HG02973 (cell line): ENCODE measurements around the gene TSC22D1.

Experiments
- ATAC-seq: cut with Tn5 transposase; IDR thresholded peaks from one replicate; pipeline ENCODE4 v1.9.1; 2021; ENCODE audit warnings: moderate library complexity; ENCODE audit not compliant: unreplicated experiment

TSC22D1 gene

DNA sequence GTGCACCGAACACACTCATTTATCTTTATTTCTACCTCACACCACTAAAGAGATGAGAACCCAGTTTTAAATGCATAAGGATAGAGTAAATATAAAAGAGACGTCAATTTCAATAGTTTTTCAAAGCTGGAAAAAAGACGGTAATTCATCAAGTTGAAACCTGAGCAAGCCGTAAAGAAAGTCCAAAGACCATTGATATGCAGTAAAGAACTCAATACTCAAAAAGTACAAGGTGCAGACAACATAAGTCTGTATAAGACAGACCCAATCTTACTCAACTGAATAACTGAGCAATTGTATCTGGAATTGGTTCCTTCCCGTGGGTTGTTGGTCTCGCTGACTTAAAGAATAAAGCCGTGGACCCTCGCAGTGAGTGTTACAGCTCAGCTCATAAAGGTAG, 120.4 kb downstream of the TSC22D1 start:
- ATAC-seq, result no peak

DNA sequence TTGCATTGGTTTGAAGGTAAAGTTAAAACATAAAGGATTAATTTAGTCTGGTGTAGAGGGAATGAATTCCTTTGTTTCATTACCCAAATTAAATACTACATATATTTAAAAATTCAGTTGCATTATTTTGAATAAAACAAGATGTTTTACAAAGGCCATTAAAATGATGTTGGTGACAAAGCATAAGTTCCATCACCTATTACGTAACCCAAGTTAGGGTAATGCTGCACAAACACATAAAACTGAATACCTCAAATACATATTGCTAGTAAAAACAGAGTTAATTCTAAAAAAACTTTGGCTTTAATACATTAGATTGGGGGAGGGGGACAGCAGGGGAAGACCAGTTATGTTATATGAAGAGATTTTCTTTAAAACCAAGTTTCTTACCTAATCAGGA, 122.2 kb downstream of the TSC22D1 start:
- ATAC-seq, result no peak

DNA sequence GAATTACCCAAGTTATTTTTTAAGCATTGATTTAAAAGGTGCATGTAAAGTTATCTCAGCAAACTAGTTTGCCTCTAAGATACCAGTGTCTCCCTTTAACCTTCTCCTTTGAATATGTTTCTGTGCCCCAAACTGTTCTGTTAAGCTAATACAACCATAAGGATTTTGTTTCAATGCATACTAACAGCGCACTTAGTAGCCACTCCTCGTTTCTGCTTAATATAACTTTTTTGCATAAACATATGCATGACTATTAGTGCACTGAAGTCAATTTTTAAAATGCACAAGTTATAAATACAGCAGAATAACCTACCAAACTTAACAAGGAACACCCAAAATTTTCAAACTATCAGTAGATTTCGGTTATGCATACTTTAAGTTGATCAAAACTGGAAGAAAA, 123.1 kb downstream of the TSC22D1 start:
- ATAC-seq, result no peak

DNA sequence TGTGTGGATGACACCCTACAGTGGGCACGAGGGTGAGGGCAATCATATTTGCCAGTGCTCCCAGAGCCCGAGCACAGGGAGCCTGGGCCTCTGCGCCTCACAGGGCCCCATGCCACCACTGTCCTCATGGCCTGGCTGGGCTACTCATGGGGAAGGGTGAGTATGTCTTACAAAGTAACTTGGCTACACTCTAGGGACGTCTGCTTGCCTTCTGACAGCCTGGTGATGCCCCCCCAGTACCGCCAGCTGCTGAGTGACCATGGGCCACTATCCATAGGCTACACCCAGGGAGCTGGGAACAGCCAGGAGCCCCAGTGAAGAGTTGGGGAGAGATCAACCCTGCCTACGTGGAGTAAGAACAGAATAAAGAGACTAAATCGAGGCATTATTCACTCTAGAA, 123.7 kb downstream of the TSC22D1 start:
- ATAC-seq, result no peak

DNA sequence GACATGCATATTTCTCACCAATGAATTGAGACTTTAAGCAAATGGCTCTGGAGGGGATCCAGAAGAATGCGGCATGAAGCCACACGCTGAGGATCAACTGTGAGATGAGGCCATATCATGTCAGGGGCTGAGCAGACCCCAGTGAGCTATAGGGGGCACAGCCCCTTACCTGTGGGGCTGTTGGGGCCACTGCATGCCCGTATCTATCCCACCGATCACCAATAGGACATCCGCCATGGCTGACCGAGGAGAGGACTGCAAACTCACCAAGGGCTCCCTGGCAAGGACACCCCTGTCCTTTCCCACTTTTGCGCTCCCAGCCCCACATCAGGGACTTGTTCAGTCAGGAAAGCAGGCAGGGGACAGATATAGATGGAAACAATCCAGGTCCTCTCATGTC, 124.5 kb downstream of the TSC22D1 start:
- ATAC-seq, result no peak

DNA sequence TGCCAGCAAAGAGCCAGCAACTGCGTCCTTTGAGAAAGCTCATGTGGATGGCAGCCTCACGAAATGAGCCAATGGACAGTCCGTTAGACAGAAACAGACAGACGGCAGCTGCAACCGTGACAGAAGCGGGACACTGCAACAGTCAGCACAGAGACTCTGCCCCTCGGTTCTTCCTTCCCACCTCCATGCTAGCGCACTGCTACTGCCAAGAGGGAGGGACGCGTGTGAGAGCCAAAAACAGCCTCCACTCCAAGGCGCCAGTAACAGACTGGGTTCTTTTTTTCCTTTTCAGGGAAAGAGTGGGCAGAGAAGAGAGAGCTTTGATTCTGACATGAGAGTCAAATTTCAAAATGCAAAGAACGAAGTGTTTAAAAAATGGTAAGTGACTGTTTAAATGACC, 125.0 kb downstream of the TSC22D1 start:
- no peak for ATAC-seq

DNA sequence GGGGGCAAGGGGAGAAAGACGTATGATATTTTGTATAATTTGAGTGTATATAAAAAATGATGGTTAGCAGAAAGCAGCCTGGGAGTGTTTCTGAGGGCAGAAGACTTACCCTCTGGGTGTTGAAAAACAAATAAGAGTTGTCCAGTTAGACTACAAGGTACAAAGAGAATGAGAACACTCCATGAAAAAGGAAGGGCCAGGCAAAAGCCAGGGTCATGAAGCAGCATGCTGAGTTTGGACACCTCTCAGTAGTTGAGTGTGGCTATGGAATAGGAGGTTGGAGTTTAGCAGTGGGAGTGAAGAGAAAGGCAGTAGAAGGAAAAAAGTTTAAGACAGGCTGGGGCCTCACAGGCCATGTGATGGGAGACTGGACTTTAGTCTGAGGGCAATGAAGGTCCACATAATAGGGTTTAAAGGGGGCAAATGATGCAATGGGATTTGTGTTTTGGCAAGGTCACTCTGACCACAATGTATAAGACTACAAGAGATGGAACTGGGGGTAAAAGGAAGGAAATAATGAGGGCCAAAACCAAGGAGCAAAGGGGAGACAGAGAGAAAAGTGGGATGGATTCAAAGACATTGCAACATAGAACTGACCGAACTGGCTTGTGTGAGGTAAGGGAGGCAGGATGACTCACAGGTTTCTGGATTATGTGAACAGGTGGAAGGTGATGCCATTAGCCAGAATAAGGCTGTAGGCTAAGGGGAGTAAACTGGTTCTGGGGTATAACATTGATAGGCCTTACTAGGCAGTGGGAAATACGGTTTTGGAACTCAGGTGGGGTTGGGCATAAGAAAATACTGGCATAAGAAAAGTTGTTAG, 125.9 kb downstream of the TSC22D1 start:
- no peak for ATAC-seq

DNA sequence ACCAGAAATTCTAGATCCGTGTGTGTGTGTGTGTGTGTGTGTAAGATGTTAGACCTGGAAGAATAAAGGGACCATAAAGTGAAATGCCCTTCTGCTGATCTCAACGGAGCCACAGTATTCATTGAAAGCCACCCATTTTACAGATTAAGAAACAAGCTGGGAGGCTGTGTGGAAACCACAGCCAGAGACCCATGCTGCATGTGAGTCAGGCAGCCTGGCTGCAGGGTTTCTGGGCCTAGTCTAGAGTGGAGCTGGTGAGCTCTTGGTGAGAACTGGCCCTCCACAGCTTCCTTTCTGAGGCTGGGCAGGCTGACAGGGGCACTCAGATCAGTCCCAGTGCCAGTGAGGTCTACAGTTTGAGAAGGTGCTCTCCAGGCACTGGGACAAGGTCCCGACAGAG, 127.3 kb downstream of the TSC22D1 start:
- no peak for ATAC-seq

DNA sequence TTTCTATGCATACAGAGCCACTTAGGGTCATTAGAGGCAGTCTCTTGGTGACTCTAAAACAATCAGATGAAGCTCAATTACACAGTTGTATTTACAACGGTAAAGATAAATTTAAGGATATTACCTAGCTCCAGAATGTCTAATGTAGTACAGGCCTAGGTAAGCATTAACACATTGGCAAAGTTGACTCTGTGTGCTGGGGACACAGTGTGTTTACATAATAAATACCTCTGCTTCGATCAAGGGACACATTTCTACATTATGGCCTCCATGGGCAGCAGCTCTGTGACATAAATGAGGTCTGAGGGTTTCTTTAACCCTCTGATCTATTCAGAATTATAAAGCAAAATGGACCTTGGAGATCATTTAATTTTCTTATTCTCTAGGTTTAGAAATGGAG, 127.8 kb downstream of the TSC22D1 start:
- ATAC-seq, result no peak

DNA sequence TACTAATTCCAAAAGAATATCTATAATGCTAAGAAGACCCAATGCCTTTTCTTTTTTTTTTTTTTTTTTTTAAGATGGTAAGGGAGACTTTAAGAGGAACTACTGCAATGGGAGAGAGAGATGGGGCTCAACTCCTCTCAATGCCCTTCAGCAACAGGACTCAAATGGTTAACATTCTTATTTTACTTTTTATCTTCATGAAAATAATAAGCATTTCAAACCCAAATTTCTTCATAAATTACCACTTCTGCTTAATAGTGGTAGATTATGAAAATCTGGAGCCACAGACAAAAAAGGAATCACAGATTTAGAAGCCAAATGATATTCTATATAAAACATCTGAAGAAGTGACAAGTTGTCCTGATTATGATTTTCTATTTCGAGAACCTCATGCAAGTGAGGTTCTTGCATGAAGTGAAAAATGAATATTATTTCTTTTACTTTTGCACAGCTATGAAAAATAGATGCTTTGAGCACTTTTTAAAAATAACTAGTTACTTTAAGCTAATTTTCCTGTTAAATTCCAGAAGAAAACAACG, 128.3 kb downstream of the TSC22D1 start:
- ATAC-seq, result no peak

DNA sequence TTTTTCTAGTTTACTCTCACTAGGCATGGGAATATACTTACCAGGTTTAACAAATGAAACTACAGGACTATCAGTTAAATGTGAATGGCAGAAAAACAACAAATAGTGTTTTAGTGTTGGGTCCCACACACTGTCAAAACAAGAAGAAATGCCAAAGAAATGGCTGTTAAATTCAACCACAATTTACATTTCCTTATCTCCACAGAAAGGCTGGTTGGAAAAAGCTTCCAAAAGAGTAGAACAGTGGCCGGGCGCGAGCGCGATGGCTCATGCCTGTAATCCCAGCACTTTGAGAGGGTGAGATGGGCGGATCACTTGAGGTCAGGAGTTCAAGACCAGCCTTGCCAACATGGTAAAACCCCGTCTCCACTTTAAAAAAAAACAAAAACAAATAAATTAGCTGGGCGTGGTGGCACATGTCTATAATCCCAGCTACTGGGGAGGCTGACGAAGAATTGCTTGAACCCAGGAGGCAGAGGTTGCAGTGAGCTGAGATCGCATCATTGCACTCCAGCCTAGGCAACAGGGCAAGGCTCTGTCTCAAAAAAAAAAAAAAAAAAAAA, 136.0 kb downstream of the TSC22D1 start:
- ATAC-seq, result no peak

DNA sequence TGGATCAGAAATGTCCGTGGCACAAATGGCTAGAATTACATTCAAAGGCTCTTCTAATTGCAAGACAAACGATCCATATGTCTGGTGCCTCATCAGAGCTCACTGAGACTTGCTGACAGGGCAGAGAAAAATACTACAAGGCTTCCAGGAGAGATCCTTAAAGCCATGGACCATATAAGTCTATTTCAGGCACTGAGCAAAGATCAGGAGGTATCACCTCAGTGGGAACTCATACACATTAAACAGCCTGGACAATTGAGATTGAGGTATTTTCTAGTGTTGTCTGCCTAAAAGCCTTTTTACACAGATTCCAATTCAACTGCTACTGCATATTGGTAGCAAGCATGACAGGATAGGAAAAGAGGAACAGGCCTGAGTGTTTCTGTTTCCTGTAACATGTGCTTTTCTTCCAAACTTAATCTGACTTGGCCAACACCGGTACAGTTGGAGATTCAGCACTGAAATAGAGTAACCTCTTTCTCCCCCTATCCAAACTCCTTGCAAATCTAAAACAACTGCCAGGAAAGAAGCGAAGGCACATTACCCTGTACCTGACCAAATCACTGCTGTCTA, 136.6 kb downstream of the TSC22D1 start:
- no peak for ATAC-seq

DNA sequence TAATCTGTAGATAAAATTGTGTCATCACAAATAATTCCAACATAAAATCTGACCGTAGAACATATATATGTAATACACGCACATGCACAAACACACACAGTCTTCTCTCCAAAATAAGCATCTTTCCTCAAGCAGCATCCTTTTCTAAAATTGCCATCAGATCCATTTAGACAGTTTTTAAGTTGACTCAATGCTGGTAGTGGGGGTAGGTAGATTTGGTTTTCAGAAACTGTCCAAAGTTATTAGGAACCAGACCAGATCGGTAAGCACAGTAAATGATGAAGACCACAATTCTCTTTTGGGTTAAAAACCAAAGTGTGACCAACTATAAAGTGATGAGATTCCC, 137.9 kb downstream of the TSC22D1 start:
- ATAC-seq, result no peak

DNA sequence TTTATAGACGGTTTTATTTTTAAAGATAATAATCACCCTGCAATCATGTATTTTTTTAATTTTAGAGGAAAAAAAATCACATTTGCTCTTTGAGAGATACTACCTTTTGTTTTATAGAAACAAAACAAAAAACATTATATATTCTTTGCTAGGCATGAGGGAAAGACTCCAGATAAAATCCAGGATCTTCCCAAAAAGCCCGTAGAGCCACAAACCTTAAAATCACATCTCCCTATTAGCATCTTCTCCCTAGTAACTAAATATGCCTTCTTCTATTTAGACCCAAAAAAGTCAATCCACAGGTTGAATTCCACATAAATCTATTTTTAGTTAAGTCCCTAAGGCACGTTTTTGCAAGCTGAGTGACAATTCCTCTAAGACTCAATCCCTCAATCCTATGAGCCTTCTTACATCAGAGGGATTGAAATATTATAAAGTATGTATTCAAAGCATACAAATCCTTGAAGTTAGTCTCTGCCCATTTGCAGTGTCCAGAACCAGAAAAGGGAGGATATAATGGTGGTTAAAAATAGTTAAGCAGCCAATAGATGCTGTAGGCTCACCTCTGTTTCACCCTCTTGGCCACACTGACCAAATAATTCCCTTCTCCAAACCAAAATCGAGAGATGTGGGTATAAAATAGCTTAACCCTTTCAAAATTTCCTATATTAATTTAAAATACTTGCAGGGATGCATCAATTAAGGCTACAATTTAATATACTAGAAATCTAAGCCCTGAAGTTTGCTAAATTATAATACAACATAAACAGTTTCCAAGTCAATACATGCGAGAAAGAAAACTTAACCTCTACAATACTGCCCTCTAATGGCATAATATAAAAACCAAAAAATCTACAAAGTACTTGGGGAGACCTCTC, 138.5 kb downstream of the TSC22D1 start:
- ATAC-seq, result no peak

DNA sequence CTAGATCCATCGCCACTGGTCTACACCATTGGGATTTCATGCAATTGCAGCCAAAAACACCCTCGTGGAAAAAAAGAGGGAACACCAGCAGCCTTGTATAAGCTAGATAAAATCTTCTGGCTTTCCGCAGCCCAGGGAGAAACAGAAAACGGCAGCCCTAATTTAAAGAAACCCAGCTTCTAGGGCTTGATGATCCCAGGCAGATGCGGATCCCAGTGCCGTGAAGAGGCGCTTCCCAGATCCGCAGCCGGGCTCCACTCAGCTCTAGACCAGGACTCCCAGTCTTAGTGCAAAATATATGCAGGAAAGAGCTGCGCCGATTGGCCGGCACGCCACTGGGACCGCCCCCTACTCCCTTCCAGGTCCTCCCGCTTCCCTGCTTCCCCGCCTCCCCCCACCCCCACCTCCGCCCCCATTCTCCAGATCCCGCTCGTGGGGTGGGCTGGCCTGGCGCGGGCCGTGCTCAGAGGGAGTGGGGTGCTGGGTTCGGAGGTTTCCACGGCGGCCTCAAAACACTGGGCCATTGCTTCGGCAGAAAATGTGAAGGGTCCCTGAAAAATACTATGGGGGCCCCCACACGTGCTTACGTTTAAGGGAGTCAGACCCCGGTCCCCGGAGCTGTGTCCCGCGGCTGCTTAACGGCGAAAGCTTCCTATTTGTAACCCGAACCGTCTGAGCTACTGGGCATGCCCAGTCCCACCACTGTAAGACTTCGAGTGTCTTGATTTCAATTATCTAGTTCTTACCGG, 139.4 kb downstream of the TSC22D1 start:
- no peak for ATAC-seq

DNA sequence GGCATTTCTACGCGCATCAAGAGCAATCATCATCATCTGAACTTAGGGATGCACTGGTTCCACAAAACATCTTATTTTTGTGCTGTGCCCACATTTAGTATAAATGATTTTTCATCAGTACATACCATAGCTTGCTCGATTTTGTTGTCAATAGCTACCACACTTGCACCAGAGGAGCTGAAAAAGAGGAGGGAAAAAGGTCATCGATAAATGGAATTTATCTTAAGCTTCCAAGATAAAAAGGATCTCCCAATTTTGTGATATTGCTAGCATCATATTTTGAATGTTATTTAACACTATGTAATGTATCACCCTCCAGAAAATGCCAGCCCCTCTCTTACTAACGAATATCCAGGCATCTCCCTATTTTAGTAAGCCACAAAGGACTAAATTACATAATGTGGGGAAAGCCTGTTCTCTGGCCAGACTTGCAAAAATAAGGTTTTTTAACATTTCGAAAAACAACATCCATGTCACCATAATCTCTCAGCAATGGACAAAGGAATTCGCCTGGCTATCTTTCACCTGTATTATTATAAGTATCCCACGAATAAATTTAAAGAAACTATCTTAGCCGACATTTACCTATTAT, 140.1 kb downstream of the TSC22D1 start:
- no peak for ATAC-seq

DNA sequence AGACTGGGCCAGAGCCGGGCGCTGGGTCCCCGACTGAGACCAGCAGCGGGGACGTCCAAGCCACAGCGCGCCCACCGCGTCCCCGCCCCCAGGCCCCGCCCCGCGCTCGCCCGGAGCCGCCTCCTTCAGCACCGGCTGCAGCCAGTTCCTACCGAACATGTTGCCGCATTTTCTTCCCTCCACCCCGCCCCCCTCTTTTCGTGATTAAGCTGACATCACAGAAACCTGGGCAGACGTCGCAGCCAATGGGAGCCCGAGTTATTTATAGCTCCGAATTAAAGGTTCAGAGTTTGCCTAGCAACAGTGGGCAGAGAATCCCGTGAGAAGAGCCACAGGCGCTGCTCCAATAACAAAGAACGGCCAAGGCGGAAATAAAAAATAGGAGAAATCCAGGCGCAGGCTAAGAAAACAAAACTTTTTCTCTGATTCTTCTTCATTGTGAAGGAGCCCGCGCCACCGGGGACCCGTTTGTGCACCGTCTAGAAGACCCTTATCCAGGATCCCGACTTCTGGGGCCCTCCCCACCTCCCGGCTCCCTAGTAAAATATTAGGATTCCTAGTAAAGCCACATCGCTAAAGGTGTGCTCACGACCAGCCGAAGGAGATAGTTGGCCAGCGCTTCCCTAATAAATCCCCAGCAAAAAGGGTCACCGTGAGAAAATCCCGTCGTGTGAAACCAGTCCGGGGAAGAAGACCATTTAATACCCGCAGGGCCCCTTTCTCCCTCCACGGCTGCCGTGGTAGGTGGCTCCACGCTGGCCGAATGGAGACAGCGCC, 140.8 kb downstream of the TSC22D1 start:
- peak; percentile 60 for ATAC-seq

DNA sequence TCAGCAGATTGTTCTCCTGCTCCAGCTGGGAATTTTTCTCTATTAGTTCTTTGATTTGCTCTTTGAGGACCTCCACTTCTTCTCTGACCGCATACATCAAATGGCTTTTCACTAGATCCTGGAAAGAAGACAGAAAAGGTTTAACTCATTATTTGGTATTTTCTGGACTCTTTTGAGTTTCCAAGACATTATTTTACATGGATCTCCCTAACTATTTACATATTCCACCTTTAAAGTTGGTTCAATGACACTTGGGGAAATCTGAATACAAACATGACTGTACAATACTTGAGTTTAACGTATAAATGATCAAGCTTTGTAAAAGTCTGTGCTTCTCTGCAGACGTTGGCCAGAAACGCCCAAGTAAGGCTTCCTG, 141.4 kb downstream of the TSC22D1 start:
- ATAC-seq, result no peak
